Measurements from ENCODE around the gene SHB. TPM values are rescaled to one million over a fixed set of nuclear protein-coding genes. Genes with fewer than 3 reads are reported as not detected.

Gene SHB
- total RNA-seq, 1 experiment from 2014 or later: 29.6 TPM

GRCh38 chr9:38039090-38039906 is 29.7 kb downstream of the SHB start:
- DNase-seq (ENCODE audit: unreplicated experiment): peak; percentile 34
- intact Hi-C loops (cut with micrococcal nuclease): no loop called here
- CTCF ChIA-PET: no interaction called here
- Mint-ChIP-seq H3K27ac (ENCODE audit: low read depth, unreplicated experiment) (peak overlapping the region; percentile 21), H3K9me3 (ENCODE audit: unreplicated experiment) (no peaks in the 10 kb centered on the region), H3K27me3 (ENCODE audit: insufficient read depth, unreplicated experiment) (no peaks in the 10 kb centered on the region), H3K4me3 (ENCODE audit: unreplicated experiment) (no peak overlapping the region), H3K4me1 (ENCODE audit: insufficient read depth, unreplicated experiment) (peaks cover 25% of the 10 kb centered on the region), H3K36me3 (ENCODE audit: insufficient read depth, unreplicated experiment) (no peaks in the 10 kb centered on the region)
- TF ChIP-seq CTCF (IDR thresholded peaks at IDR 0.05; ENCODE audit: unreplicated experiment): no peak
- POLR2A ChIA-PET: interaction anchor here (0.9 to 1.4 kb wide), 2 partner anchors 9 to 15 kb away, joined by 3 read pairs; no protein-coding TSS in a partner anchor
- no TSS peak for BruUV-seq (replicated peaks)

- no TSS peak for BruUV-seq (replicated peaks)
- CTCF ChIA-PET: interaction anchor here (0.9 kb wide), 1 partner anchor 1398 kb away, joined by 3 read pairs; no protein-coding TSS in a partner anchor
- no peak for DNase-seq (ENCODE audit: unreplicated experiment)
- no peaks in the 10 kb centered on the region for H3K27me3 Mint-ChIP-seq (ENCODE audit: insufficient read depth, unreplicated experiment)
- H3K36me3 Mint-ChIP-seq (ENCODE audit: insufficient read depth, unreplicated experiment): no peaks in the 10 kb centered on the region
- POLR2A ChIA-PET: interaction anchor here (1.3 to 3.7 kb wide), 3 partner anchors 9 to 135 kb away, joined by 3 to 47 read pairs (median 27); no protein-coding TSS in a partner anchor
- no peak overlapping the region for H3K27ac Mint-ChIP-seq (ENCODE audit: low read depth, unreplicated experiment)
- H3K4me1 Mint-ChIP-seq (ENCODE audit: insufficient read depth, unreplicated experiment): peaks cover 25% of the 10 kb centered on the region
- intact Hi-C loops (cut with micrococcal nuclease): no loop called here
- no peaks in the 10 kb centered on the region for H3K9me3 Mint-ChIP-seq (ENCODE audit: unreplicated experiment)
- no peak overlapping the region for H3K4me3 Mint-ChIP-seq (ENCODE audit: unreplicated experiment)
- TF ChIP-seq CTCF (IDR thresholded peaks at IDR 0.05; ENCODE audit: unreplicated experiment): no peak
These were observed 30.5 kb downstream of the SHB start for GRCh38 chr9:38038307-38039089.

GRCh38 chr9:38037981-38038306 is 31.1 kb downstream of the SHB start:
- POLR2A ChIA-PET: interaction anchor here (0.6 to 3.7 kb wide), 4 partner anchors 10 to 574 kb away, joined by 3 to 47 read pairs (median 15); no protein-coding TSS in a partner anchor
- Mint-ChIP-seq H3K4me3 (ENCODE audit: unreplicated experiment) (no peak overlapping the region), H3K27ac (ENCODE audit: low read depth, unreplicated experiment) (no peak overlapping the region), H3K27me3 (ENCODE audit: insufficient read depth, unreplicated experiment) (no peaks in the 10 kb centered on the region), H3K4me1 (ENCODE audit: insufficient read depth, unreplicated experiment) (peaks cover 23% of the 10 kb centered on the region), H3K36me3 (ENCODE audit: insufficient read depth, unreplicated experiment) (no peaks in the 10 kb centered on the region), H3K9me3 (ENCODE audit: unreplicated experiment) (no peaks in the 10 kb centered on the region)
- intact Hi-C loops (cut with micrococcal nuclease): no loop called here
- CTCF ChIA-PET: interaction anchor here (0.9 to 1.1 kb wide), 2 partner anchors 29 to 1397 kb away, joined by 3 to 4 read pairs; no protein-coding TSS in a partner anchor
- DNase-seq (ENCODE audit: unreplicated experiment): no peak
- no TSS peak for BruUV-seq (replicated peaks)
- no peak for TF ChIP-seq CTCF (IDR thresholded peaks at IDR 0.05; ENCODE audit: unreplicated experiment)
